Measurements from ENCODE around the gene FAM13A. TPM values are rescaled to one million over a fixed set of nuclear protein-coding genes. Genes with fewer than 3 reads are reported as not detected.

The FAM13A gene
- total RNA-seq, 4 donors from 2014 or later, result 58.6 to 365 (median 71.2) TPM

GRCh38 chr4:88868510-88868909 lies 188.5 kb downstream of the FAM13A start:
- Histone ChIP-seq H3K9me3 (no peaks in the 10 kb centered on the region), H3K36me3 (no peaks in the 10 kb centered on the region), H3K27ac (no peak overlapping the region), H3K4me3 (no peak overlapping the region), H3K4me1 (no peaks in the 10 kb centered on the region), H3K27me3 (no peaks in the 10 kb centered on the region)
- over 99% methylated on average over 3 of the region's 3 CpGs for WGBS
- no peak for DNase-seq (ENCODE audit: low spot score in 2 of 2)
- no peak for TF ChIP-seq EP300 (IDR thresholded peaks at IDR 0.05)
- no peak for TF ChIP-seq POLR2AphosphoS5 (IDR thresholded peaks at IDR 0.05)
- TF ChIP-seq CTCF (IDR thresholded peaks at IDR 0.05), result no peak
- TF ChIP-seq POLR2A (IDR thresholded peaks at IDR 0.05), result no peak

- 48% methylated on average over 4 of the region's 4 CpGs for WGBS
- Histone ChIP-seq H3K4me1 (no peaks in the 10 kb centered on the region), H3K36me3 (no peaks in the 10 kb centered on the region), H3K4me3 (no peak overlapping the region), H3K9me3 (no peaks in the 10 kb centered on the region), H3K27ac (no peak overlapping the region), H3K27me3 (no peaks in the 10 kb centered on the region)
- no peak for DNase-seq (ENCODE audit: low spot score in 2 of 2)
- TF ChIP-seq POLR2AphosphoS5 (IDR thresholded peaks at IDR 0.05), result no peak
- TF ChIP-seq EP300 (IDR thresholded peaks at IDR 0.05), result no peak
- TF ChIP-seq POLR2A (IDR thresholded peaks at IDR 0.05), result no peak
- TF ChIP-seq CTCF (IDR thresholded peaks at IDR 0.05), result no peak
These were observed 190.0 kb downstream of the FAM13A start for GRCh38 chr4:88866862-88867550.

GRCh38 chr4:88865466-88865865 lies 191.5 kb downstream of the FAM13A start:
- no peak for DNase-seq (ENCODE audit: low spot score in 2 of 2)
- no peaks in the 10 kb centered on the region for H3K4me1 ChIP-seq
- 88% methylated on average over 6 of the region's 6 CpGs for WGBS
- no peak for TF ChIP-seq POLR2A (IDR thresholded peaks at IDR 0.05)
- H3K4me3 ChIP-seq, result no peak overlapping the region
- H3K27ac ChIP-seq, result no peak overlapping the region
- H3K9me3 ChIP-seq, result no peaks in the 10 kb centered on the region
- no peaks in the 10 kb centered on the region for H3K36me3 ChIP-seq
- H3K27me3 ChIP-seq, result no peaks in the 10 kb centered on the region

GRCh38 chr4:88865046-88865445 lies 191.9 kb downstream of the FAM13A start:
- Histone ChIP-seq H3K36me3 (no peaks in the 10 kb centered on the region), H3K4me1 (no peaks in the 10 kb centered on the region), H3K4me3 (no peak overlapping the region), H3K27me3 (no peaks in the 10 kb centered on the region), H3K27ac (no peak overlapping the region), H3K9me3 (no peaks in the 10 kb centered on the region)
- DNase-seq (ENCODE audit: low spot score in 2 of 2), result no peak
- TF ChIP-seq EP300 (IDR thresholded peaks at IDR 0.05), result no peak
- no peak for TF ChIP-seq POLR2AphosphoS5 (IDR thresholded peaks at IDR 0.05)
- TF ChIP-seq CTCF (IDR thresholded peaks at IDR 0.05), result no peak
- no peak for TF ChIP-seq POLR2A (IDR thresholded peaks at IDR 0.05)
- 91% methylated on average over 1 of the region's 1 CpG for WGBS

- no peaks in the 10 kb centered on the region for H3K4me1 ChIP-seq
- H3K27me3 ChIP-seq, result no peaks in the 10 kb centered on the region
- no peak for DNase-seq (ENCODE audit: low spot score in 2 of 2)
- TF ChIP-seq CTCF (IDR thresholded peaks at IDR 0.05), result no peak
- TF ChIP-seq EP300 (IDR thresholded peaks at IDR 0.05), result no peak
- TF ChIP-seq POLR2A (IDR thresholded peaks at IDR 0.05), result no peak
- no peak for TF ChIP-seq POLR2AphosphoS5 (IDR thresholded peaks at IDR 0.05)
- no peak overlapping the region for H3K27ac ChIP-seq
- 94% methylated on average over 1 of the region's 1 CpG for WGBS
- no peaks in the 10 kb centered on the region for H3K9me3 ChIP-seq
- H3K4me3 ChIP-seq, result no peak overlapping the region
- H3K36me3 ChIP-seq, result no peaks in the 10 kb centered on the region
These were observed 196.4 kb downstream of the FAM13A start for GRCh38 chr4:88860586-88860985.

All from suprapubic skin (tissue), 4 donors.